Measurements from ENCODE around the gene ATG7.
A peak's percentile ranks its signal among the peaks of the same experiment; 100 is the strongest.

The ATG7 gene

DNA sequence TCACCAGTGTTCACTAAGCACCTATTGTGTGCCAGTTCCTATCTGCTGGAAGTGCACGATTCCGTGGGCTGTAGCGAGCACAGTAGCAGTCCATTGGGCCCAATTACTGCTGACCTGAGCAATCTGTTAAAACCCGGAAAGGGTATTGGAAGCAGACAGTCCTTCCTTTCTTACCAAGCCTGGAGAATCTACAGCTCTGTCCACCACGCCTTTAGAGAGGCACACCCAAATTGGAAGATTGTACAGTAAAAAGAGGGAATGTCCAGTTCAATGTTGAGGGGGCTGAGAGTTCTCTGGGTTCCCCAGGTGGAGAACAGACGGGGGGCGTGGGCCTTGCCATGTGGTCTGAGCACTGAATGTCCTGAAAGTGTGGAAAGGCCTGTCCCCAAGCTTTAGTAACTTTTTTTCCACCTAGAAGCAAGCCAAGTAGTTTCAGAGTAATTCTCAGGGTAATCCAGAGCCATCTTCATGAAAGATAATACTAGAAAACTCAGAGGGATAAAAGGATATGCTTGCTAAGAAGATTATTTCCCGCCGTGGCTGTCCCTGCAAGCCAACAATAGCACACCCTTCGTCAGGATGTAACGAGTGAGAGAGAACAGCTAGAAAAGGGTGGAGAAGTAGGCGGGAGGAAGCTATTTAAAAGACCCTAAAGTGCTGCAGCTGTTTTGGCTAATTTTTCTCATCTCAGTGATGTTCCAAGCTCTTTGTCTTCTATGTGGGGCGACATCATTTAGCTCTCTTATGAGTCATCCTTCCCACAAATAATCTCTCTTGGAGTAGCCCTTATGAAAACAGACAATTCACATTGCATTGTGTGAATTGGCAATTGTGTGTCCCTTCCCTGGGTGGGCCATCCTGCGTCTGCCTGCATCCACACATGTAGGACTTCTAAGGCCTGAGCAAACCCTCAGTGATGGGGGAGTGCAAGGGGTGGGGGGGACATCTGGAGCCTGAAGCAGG lies 181.0 kb downstream of the ATG7 start (continued):
- TF ChIP-seq ZNF324 (tag by site-specific recombination; IDR thresholded peaks at IDR 0.05) (no peak), ZNF747 (tag by site-specific recombination; IDR thresholded peaks at IDR 0.05) (no peak), MZF1 (tag by site-specific recombination; IDR thresholded peaks at IDR 0.05; ENCODE audit: borderline replicate concordance) (no peak), ZNF211 (tag by site-specific recombination; IDR thresholded peaks at IDR 0.05; ENCODE audit: low read depth) (no peak), ZNF600 (tag by site-specific recombination; IDR thresholded peaks at IDR 0.05) (no peak), ZNF132 (tag by site-specific recombination; IDR thresholded peaks at IDR 0.05; ENCODE audit: borderline replicate concordance) (no peak), ZEB2 (tag by site-specific recombination; IDR thresholded peaks at IDR 0.05) (peak; percentile 58; the same call in 1 of the 2 replicates), ZNF362 (tag by site-specific recombination; IDR thresholded peaks at IDR 0.05) (no peak), ZNF561 (tag by site-specific recombination; IDR thresholded peaks at IDR 0.05; ENCODE audit: borderline replicate concordance) (no peak), ZNF423 (tag by site-specific recombination; IDR thresholded peaks at IDR 0.05) (no peak), ZNF175 (tag by site-specific recombination; IDR thresholded peaks at IDR 0.05) (no peak), GLIS1 (tag by site-specific recombination; IDR thresholded peaks at IDR 0.05) (peak; percentile 42; the same call in 1 of the 2 replicates), ZNF654 (tag by site-specific recombination; IDR thresholded peaks at IDR 0.05; ENCODE audit: low read depth) (no peak), ZXDB (tag by site-specific recombination; IDR thresholded peaks at IDR 0.05) (no peak), ZNF596 (tag by site-specific recombination; IDR thresholded peaks at IDR 0.05) (no peak), ZNF777 (tag by site-specific recombination; IDR thresholded peaks at IDR 0.05; ENCODE audit: borderline replicate concordance) (no peak), REPIN1 (tag by site-specific recombination; IDR thresholded peaks at IDR 0.05; ENCODE audit: low read depth) (no peak), ZNF202 (tag by site-specific recombination; IDR thresholded peaks at IDR 0.05; ENCODE audit: borderline replicate concordance) (no peak), ZNF677 (tag by site-specific recombination; IDR thresholded peaks at IDR 0.05) (no peak), ZNF24 (tag by site-specific recombination; IDR thresholded peaks at IDR 0.05) (0 out of 2 replicates have a peak, but pooled peaks have one; percentile 47), ZNF629 (tag by site-specific recombination; IDR thresholded peaks at IDR 0.05) (peak; percentile 36; the same call in 1 of the 2 replicates), SP7 (tag by site-specific recombination; IDR thresholded peaks at IDR 0.05) (peak; percentile 58), KLF17 (tag by site-specific recombination; IDR thresholded peaks at IDR 0.05) (peak; percentile 22; the same call in 1 of the 2 replicates), ZNF660 (tag by site-specific recombination; IDR thresholded peaks at IDR 0.05) (no peak; the same call in 1 of the 2 replicates), GLI2 (tag by site-specific recombination; IDR thresholded peaks at IDR 0.05; ENCODE audit: borderline replicate concordance, low read depth) (no peak), ZNF549 (tag by site-specific recombination; IDR thresholded peaks at IDR 0.05) (no peak), ZNF701 (tag by site-specific recombination; IDR thresholded peaks at IDR 0.05) (no peak)
- TF ChIP-seq, protein P1, sequence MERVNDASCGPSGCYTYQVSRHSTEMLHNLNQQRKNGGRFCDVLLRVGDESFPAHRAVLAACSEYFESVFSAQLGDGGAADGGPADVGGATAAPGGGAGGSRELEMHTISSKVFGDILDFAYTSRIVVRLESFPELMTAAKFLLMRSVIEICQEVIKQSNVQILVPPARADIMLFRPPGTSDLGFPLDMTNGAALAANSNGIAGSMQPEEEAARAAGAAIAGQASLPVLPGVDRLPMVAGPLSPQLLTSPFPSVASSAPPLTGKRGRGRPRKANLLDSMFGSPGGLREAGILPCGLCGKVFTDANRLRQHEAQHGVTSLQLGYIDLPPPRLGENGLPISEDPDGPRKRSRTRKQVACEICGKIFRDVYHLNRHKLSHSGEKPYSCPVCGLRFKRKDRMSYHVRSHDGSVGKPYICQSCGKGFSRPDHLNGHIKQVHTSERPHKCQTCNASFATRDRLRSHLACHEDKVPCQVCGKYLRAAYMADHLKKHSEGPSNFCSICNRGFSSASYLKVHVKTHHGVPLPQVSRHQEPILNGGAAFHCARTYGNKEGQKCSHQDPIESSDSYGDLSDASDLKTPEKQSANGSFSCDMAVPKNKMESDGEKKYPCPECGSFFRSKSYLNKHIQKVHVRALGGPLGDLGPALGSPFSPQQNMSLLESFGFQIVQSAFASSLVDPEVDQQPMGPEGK (tag by site-specific recombination; IDR thresholded peaks at IDR 0.05) = peak; percentile 41; the same call in 1 of the 2 replicates
- TF ChIP-seq, protein P2, sequence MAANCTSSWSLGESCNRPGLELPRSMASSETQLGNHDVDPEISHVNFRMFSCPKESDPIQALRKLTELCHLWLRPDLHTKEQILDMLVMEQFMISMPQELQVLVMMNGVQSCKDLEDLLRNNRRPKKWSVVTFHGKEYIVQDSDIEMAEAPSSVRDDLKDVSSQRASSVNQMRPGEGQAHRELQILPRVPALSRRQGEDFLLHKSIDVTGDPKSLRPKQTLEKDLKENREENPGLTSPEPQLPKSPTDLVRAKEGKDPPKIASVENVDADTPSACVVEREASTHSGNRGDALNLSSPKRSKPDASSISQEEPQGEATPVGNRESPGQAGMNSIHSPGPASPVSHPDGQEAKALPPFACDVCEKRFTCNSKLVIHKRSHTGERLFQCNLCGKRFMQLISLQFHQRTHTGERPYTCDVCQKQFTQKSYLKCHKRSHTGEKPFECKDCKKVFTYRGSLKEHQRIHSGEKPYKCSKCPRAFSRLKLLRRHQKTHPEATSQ (tag by site-specific recombination; IDR thresholded peaks at IDR 0.05) = no peak
- TF ChIP-seq, protein P3, sequence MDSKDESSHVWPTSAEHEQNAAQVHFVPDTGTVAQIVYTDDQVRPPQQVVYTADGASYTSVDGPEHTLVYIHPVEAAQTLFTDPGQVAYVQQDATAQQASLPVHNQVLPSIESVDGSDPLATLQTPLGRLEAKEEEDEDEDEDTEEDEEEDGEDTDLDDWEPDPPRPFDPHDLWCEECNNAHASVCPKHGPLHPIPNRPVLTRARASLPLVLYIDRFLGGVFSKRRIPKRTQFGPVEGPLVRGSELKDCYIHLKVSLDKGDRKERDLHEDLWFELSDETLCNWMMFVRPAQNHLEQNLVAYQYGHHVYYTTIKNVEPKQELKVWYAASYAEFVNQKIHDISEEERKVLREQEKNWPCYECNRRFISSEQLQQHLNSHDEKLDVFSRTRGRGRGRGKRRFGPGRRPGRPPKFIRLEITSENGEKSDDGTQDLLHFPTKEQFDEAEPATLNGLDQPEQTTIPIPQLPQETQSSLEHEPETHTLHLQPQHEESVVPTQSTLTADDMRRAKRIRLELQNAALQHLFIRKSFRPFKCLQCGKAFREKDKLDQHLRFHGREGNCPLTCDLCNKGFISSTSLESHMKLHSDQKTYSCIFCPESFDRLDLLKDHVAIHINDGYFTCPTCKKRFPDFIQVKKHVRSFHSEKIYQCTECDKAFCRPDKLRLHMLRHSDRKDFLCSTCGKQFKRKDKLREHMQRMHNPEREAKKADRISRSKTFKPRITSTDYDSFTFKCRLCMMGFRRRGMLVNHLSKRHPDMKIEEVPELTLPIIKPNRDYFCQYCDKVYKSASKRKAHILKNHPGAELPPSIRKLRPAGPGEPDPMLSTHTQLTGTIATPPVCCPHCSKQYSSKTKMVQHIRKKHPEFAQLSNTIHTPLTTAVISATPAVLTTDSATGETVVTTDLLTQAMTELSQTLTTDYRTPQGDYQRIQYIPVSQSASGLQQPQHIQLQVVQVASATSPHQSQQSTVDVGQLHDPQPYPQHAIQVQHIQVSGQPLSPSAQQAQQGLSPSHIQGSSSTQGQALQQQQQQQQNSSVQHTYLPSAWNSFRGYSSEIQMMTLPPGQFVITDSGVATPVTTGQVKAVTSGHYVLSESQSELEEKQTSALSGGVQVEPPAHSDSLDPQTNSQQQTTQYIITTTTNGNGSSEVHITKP (tag by site-specific recombination; IDR thresholded peaks at IDR 0.05) = peak; percentile 53; the same call in 1 of the 2 replicates
